NB4 (cell line): ENCODE measurements around the gene SEPTIN11.

Source experiments
- DNase-seq: peaks from one replicate; pipeline ENCODE4 v3.0.0; 2010; ENCODE audit warnings: low read depth
- H3K4me3 ChIP-seq: one replicate; pipeline ENCODE4 v1.5.1; 2011; ENCODE audit warnings: mild to moderate bottlenecking, low read depth, low read length, moderate library complexity
- MYC ChIP-seq: IDR thresholded peaks from 2 replicates; pipeline ENCODE4 v1.6.1; 2011; ENCODE audit warnings: low read depth, low read length
- POLR2A ChIP-seq: IDR thresholded peaks from 2 replicates; pipeline ENCODE4 v1.6.1; 2011; ENCODE audit warnings: mild to moderate bottlenecking; ENCODE audit not compliant: insufficient read length; ENCODE audit errors: extremely low read depth
- TF ChIP-seq, protein P1 (sequence below): IDR thresholded peaks from one replicate; pipeline ENCODE4 v1.5.1; 2012; ENCODE audit warnings: low read depth, low read length
- TF ChIP-seq, protein P2 (sequence below): IDR thresholded peaks from 2 replicates; pipeline ENCODE4 v1.6.1; 2011; ENCODE audit warnings: low read depth, low read length

Gene SEPTIN11

GRCh38 chr4:76949276-76950051 lies at the start of gene SEPTIN11:
Gene SEPTIN11, plus strand, starts transcription at chr4:76949752. Its CDS starts 152 bp downstream, at chr4:76949904.
- TF ChIP-seq, protein P1, sequence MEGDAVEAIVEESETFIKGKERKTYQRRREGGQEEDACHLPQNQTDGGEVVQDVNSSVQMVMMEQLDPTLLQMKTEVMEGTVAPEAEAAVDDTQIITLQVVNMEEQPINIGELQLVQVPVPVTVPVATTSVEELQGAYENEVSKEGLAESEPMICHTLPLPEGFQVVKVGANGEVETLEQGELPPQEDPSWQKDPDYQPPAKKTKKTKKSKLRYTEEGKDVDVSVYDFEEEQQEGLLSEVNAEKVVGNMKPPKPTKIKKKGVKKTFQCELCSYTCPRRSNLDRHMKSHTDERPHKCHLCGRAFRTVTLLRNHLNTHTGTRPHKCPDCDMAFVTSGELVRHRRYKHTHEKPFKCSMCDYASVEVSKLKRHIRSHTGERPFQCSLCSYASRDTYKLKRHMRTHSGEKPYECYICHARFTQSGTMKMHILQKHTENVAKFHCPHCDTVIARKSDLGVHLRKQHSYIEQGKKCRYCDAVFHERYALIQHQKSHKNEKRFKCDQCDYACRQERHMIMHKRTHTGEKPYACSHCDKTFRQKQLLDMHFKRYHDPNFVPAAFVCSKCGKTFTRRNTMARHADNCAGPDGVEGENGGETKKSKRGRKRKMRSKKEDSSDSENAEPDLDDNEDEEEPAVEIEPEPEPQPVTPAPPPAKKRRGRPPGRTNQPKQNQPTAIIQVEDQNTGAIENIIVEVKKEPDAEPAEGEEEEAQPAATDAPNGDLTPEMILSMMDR, result no peak
- TF ChIP-seq POLR2A (no peak), MYC (no peak)
- TF ChIP-seq, protein P2, sequence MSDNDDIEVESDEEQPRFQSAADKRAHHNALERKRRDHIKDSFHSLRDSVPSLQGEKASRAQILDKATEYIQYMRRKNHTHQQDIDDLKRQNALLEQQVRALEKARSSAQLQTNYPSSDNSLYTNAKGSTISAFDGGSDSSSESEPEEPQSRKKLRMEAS, result no peak
- H3K4me3 ChIP-seq, result peak within 1 kb of the TSS; percentile 4
- DNase-seq, result peak; percentile 65

DNA sequence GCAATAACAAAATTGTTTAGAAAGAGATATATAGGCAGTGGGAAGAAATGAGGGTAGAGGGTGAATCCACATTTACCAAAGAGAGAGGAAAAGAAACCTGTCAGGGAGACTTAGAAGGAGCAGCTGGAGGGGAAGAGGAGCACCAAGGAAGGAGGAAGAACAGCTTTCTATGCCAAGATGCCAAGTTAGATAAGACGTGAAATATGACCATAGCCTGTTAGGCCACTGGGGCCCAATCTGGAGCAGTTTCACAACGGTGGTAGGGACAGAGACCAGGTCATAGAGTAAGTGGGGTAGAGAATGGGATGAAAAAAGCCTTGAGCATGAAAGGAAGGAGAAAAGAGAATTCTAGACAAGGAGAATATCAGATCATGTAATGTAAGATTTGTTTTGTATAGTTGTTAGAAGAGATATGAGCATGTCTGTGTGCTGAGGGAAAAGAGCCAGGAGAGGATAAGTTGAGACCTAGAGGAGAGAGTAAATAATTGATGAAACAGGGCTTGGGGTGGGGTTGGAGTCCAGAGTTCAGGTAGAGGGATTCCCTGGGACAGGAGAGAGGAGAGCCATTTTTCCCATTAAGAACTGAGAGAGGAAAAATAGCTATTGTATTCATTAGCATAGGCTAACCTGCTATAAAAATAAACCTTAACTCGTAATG lies 47.2 kb upstream of the SEPTIN11 start:
- no peak overlapping the region for H3K4me3 ChIP-seq
- DNase-seq, result no peak
- TF ChIP-seq, protein P2, result no peak
- TF ChIP-seq POLR2A, result no peak
- no peak for TF ChIP-seq MYC
- TF ChIP-seq, protein P1, result no peak

- TF ChIP-seq, protein P1, result no peak
- TF ChIP-seq MYC, result no peak
- no peak for TF ChIP-seq POLR2A
- TF ChIP-seq, protein P2, result no peak
- H3K4me3 ChIP-seq, result no peak overlapping the region
- no peak for DNase-seq
These were observed 44.8 kb upstream of the SEPTIN11 start for GRCh38 chr4:76904646-76905190.

DNA sequence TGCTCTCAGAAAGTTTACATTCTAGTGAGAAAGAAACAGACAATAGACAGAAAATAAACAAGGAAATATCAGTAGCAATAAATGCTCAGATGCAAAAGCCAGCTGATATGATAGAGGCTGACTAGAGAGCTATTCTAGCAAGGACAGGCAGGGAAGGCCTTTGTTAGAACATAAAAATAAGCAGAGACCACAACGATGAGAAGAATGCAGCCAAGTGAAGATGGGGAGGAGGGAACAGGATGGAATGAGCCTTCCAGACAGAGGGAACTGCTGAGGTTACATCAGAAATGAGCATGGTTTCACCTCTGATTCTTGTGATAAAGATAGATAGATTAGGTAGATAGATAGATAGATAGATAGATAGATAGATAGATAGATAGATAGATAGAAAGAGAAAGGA lies 44.0 kb upstream of the SEPTIN11 start:
- TF ChIP-seq, protein P2, result no peak
- TF ChIP-seq, protein P1, result no peak
- TF ChIP-seq MYC, result no peak
- TF ChIP-seq POLR2A, result no peak
- no peak for DNase-seq
- H3K4me3 ChIP-seq, result no peak overlapping the region

GRCh38 chr4:76909711-76910110 lies 39.8 kb upstream of the SEPTIN11 start:
- no peak overlapping the region for H3K4me3 ChIP-seq
- TF ChIP-seq, protein P2, result no peak
- no peak for TF ChIP-seq MYC
- TF ChIP-seq POLR2A, result no peak
- TF ChIP-seq, protein P1, result no peak
- DNase-seq, result no peak
